ENCODE measurements around the gene GALNT12.

GRCh38 chr9:98808875-98809274 is 1.4 kb downstream of the GALNT12 start:
- TF ChIP-seq POLR2AphosphoS5 (IDR thresholded peaks at IDR 0.05; ENCODE audit: low read depth, low read length) (no peak), POLR2A (IDR thresholded peaks at IDR 0.05; ENCODE audit: low read depth, low read length) (no peak), TAF1 (IDR thresholded peaks at IDR 0.05; ENCODE audit: low read depth, low read length) (no peak), POU2F2 (IDR thresholded peaks at IDR 0.05; ENCODE audit: low read depth, low read length) (no peak)
